GM12891 (cell line): ENCODE results near the gene GUK1.
A peak's percentile ranks its signal among the peaks of the same experiment; 100 is the strongest.

Experiments
- DNase-seq: peaks from one replicate; pipeline ENCODE4 v3.0.0; 2011; ENCODE audit warnings: low spot score; ENCODE audit not compliant: insufficient read length
- FAIRE-seq: peaks from 2 replicates; lab custom pipeline; 2011; peaks lifted over from hg19 to GRCh38; lab: Jason Lieb, UNC
- PAX5 ChIP-seq: IDR thresholded peaks from 2 replicates; pipeline ENCODE4 v1.6.1; 2011; ENCODE audit warnings: low read length, moderate library complexity, mild to moderate bottlenecking; ENCODE audit not compliant: insufficient read depth, severe bottlenecking
- POLR2A ChIP-seq: IDR thresholded peaks from 2 replicates; pipeline ENCODE4 v1.6.1; 2011; ENCODE audit warnings: low read depth, low read length, control low read depth
- POLR2AphosphoS5 ChIP-seq: IDR thresholded peaks from 2 replicates; pipeline ENCODE4 v1.6.1; 2011; ENCODE audit warnings: low read depth, low read length, control low read depth
- POU2F2 ChIP-seq: IDR thresholded peaks from 2 replicates; pipeline ENCODE4 v1.6.1; 2011; ENCODE audit warnings: low read depth, mild to moderate bottlenecking, control low read depth, low read length, moderate library complexity
- SPI1 ChIP-seq: IDR thresholded peaks from 2 replicates; pipeline ENCODE4 v1.6.1; 2011; ENCODE audit warnings: low read depth, low read length, control low read depth
- TAF1 ChIP-seq: IDR thresholded peaks from 2 replicates; pipeline ENCODE4 v1.6.1; 2011; ENCODE audit warnings: low read depth, low read length, control low read depth

GUK1 gene

GRCh38 chr1:228162286-228163006, 22.4 kb downstream of the GUK1 start:
- no peak for TF ChIP-seq PAX5
- TF ChIP-seq SPI1 = no peak
- no peak for TF ChIP-seq POLR2AphosphoS5
- TF ChIP-seq POU2F2 = no peak
- TF ChIP-seq POLR2A = no peak
- no peak for TF ChIP-seq TAF1
- FAIRE-seq (no peak), DNase-seq (no peak)

GRCh38 chr1:228163007-228163753, 23.1 kb downstream of the GUK1 start:
- TF ChIP-seq POLR2AphosphoS5 (no peak), POLR2A (no peak), PAX5 (no peak), SPI1 (no peak), TAF1 (no peak), POU2F2 (no peak)
- FAIRE-seq (no peak), DNase-seq (no peak)

- DNase-seq (no peak), FAIRE-seq (no peak)
- TF ChIP-seq TAF1 = no peak
- no peak for TF ChIP-seq POLR2AphosphoS5
Measured at GRCh38 chr1:228163776-228164519, 23.9 kb downstream of the GUK1 start.

- DNase-seq (no peak), FAIRE-seq (no peak)
- 0 out of 2 replicates have a peak, but pooled peaks have one; percentile 13 for TF ChIP-seq SPI1
- no peak for TF ChIP-seq POU2F2
Measured at GRCh38 chr1:228164561-228165371, 24.7 kb downstream of the GUK1 start.

GRCh38 chr1:228165372-228166169, 25.5 kb downstream of the GUK1 start, which contains the start of gene IBA57:
IBA57 (plus strand) TSS chr1:228165804; CDS start chr1:228165817, 13 bp downstream.
- peak; percentile 98 for DNase-seq
- peak; percentile 100 for FAIRE-seq
- 0 out of 2 replicates have a peak, but pooled peaks have one; percentile 8 for TF ChIP-seq SPI1
- TF ChIP-seq POLR2AphosphoS5 = peak; percentile 91
- TF ChIP-seq PAX5 = peak; percentile 21
- TF ChIP-seq POLR2A = peak; percentile 88
- no peak; the same call in 1 of the 2 replicates for TF ChIP-seq POU2F2
- TF ChIP-seq TAF1 = peak; percentile 94

- no peak for TF ChIP-seq POLR2AphosphoS5
- no peak for TF ChIP-seq POLR2A
- TF ChIP-seq POU2F2 = no peak
- TF ChIP-seq SPI1 = no peak
- no peak for TF ChIP-seq PAX5
- no peak for TF ChIP-seq TAF1
- FAIRE-seq (no peak), DNase-seq (no peak)
Measured at GRCh38 chr1:228166170-228166936, 26.3 kb downstream of the GUK1 start.

- DNase-seq (no peak), FAIRE-seq (no peak)
- TF ChIP-seq SPI1 (no peak), TAF1 (no peak), POLR2A (no peak), POU2F2 (no peak), PAX5 (no peak), POLR2AphosphoS5 (no peak)
Measured at GRCh38 chr1:228168563-228169270, 28.6 kb downstream of the GUK1 start.
